Smooth muscle cell (in vitro differentiated cells): Measurements from ENCODE around the gene SCNN1A. TPM values are rescaled to one million over a fixed set of nuclear protein-coding genes. Genes with fewer than 3 reads are reported as not detected.

Experiments used
- DNase-seq: peaks from one replicate; lab custom pipeline; 2025; ENCODE audit not compliant: unreplicated experiment; lab: John Stamatoyannopoulos, UW
- H2AFZ ChIP-seq: fragments of 200-600 bp; sonication (generic); 2 replicates; pipeline ENCODE4 v1.6.0; 2016; ENCODE audit warnings: antibody characterized with exemption, low read depth, mild to moderate bottlenecking
- H3F3A ChIP-seq: fragments of 200-600 bp; sonication (generic); 2 replicates; pipeline ENCODE4 v1.6.0; 2017; ENCODE audit warnings: antibody characterized with exemption, low read depth
- H3K27ac ChIP-seq: fragments of 200-600 bp; sonication (generic); 2 replicates; pipeline ENCODE4 v1.5.1; 2016; ENCODE audit warnings: low read depth, mild to moderate bottlenecking
- H3K27me3 ChIP-seq: fragments of 200-600 bp; sonication (generic); 2 replicates; pipeline ENCODE4 v1.6.1; 2016; ENCODE audit warnings: low read depth, mild to moderate bottlenecking
- H3K36me3 ChIP-seq: fragments of 200-600 bp; sonication (generic); 2 replicates; pipeline ENCODE4 v1.5.1; 2016; ENCODE audit warnings: low read depth
- H3K4me1 ChIP-seq: fragments of 200-600 bp; sonication (generic); 2 replicates; pipeline ENCODE4 v1.5.1; 2016; ENCODE audit warnings: low read depth
- H3K4me2 ChIP-seq: fragments of 200-600 bp; sonication (generic); 2 replicates; pipeline ENCODE4 v1.6.0; 2016; ENCODE audit warnings: mild to moderate bottlenecking
- H3K4me3 ChIP-seq: fragments of 200-600 bp; sonication (generic); 2 replicates; pipeline ENCODE4 v1.5.1; 2016; ENCODE audit warnings: mild to moderate bottlenecking
- H3K79me2 ChIP-seq: fragments of 200-600 bp; sonication (generic); 2 replicates; pipeline ENCODE4 v1.6.0; 2016; ENCODE audit warnings: low read depth, mild to moderate bottlenecking
- H3K9ac ChIP-seq: fragments of 200-600 bp; sonication (generic); 2 replicates; pipeline ENCODE4 v1.6.0; 2016; ENCODE audit warnings: low read depth
- H3K9me3 ChIP-seq: fragments of 200-600 bp; sonication (generic); replicated peaks from 2 replicates; pipeline ENCODE4 v1.5.1; 2016; ENCODE audit warnings: low read depth
- H4K20me1 ChIP-seq: fragments of 200-600 bp; sonication (generic); 2 replicates; pipeline ENCODE4 v1.6.0; 2016; ENCODE audit warnings: low read depth
- CTCF ChIP-seq: fragments of 200-600 bp; sonication (generic); IDR thresholded peaks from 2 replicates; pipeline ENCODE4 v1.5.1; 2017; ENCODE audit warnings: borderline replicate concordance, mild to moderate bottlenecking, antibody characterized with exemption; ENCODE audit not compliant: insufficient read depth, poor library complexity, severe bottlenecking
- WGBS: methylation state at CpG from one replicate; pipeline ENCODE4 v1.1.7; 2016; ENCODE audit warnings: low lambda C conversion rate; 5-methylcytosine and 5-hydroxymethylcytosine counted together
- polyA plus RNA-seq: library from polyadenylated mRNA; unstranded; fragments of >200 nt; fragmentation: Nextera tagmentation; extraction: Ambion mirVana; gene quantifications from 2 replicates; pipeline ENCODE4 v1.2.1, GENCODE V29; 2016
- total RNA-seq: library from RNA; depleted of rRNA; stranded (reverse); fragments of >200 nt; gene quantifications from 2 replicates; pipeline ENCODE4 v1.2.3, GENCODE V29; 2014

The SCNN1A gene
- total and polyA plus RNA-seq, 2 experiments from 2014 or later: 0.57 to 1.3 TPM

DNA sequence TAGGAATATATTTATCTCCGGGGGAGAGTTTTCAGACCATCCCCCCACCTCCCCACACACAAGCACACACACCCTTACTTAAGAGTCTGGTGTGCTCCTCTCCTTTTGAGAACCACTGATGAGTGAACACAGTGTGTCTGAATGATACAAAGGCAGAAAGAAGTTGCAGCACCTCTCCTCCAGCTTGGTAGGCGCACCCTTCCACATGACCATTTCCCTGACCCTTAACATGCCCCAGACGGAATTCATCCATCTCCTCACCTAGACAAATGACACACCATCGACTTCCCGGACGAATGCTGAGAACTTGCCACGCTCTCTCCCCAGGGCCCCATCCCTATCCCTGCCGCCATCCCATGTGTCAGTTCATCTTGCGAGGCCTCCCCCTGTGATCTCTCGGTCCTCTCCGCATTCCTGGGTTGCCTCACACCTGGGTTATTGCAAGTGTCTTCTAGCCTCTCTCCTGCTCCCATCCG, 37.4 kb downstream of the SCNN1A start:
- Histone ChIP-seq H3K79me2 (peaks cover 75% of the 10 kb centered on the region), H3K9me3 (no peaks in the 10 kb centered on the region), H3K27me3 (no peaks in the 10 kb centered on the region), H3K4me3 (peak overlapping the region; percentile 2), H3K36me3 (no peaks in the 10 kb centered on the region), H2AFZ (no peak overlapping the region), H3F3A (peaks cover 38% of the 10 kb centered on the region), H4K20me1 (peaks cover 58% of the 10 kb centered on the region), H3K4me2 (peak overlapping the region; percentile 90), H3K27ac (peak overlapping the region; percentile 98), H3K9ac (peak overlapping the region; percentile 5), H3K4me1 (peaks cover 42% of the 10 kb centered on the region)
- TF ChIP-seq CTCF: no peak
- no peak for DNase-seq
- 49% methylated on average over 12 of the region's 12 CpGs for WGBS

GRCh38 chr12:6336889-6337853, 38.2 kb downstream of the SCNN1A start:
- TF ChIP-seq CTCF: no peak
- Histone ChIP-seq H3K79me2 (peaks cover 78% of the 10 kb centered on the region), H4K20me1 (peaks cover 66% of the 10 kb centered on the region), H3K36me3 (no peaks in the 10 kb centered on the region), H3K4me2 (peak overlapping the region; percentile 90), H3F3A (peaks cover 39% of the 10 kb centered on the region), H3K27me3 (no peaks in the 10 kb centered on the region), H3K9me3 (no peaks in the 10 kb centered on the region), H2AFZ (no peak overlapping the region), H3K9ac (peak overlapping the region; percentile 58), H3K4me3 (peak overlapping the region; percentile 39), H3K27ac (peak overlapping the region; percentile 98), H3K4me1 (peaks cover 37% of the 10 kb centered on the region)
- 33% methylated on average over 15 of the region's 15 CpGs for whole genome bisulfite sequencing
- DNase-seq: no peak

DNA sequence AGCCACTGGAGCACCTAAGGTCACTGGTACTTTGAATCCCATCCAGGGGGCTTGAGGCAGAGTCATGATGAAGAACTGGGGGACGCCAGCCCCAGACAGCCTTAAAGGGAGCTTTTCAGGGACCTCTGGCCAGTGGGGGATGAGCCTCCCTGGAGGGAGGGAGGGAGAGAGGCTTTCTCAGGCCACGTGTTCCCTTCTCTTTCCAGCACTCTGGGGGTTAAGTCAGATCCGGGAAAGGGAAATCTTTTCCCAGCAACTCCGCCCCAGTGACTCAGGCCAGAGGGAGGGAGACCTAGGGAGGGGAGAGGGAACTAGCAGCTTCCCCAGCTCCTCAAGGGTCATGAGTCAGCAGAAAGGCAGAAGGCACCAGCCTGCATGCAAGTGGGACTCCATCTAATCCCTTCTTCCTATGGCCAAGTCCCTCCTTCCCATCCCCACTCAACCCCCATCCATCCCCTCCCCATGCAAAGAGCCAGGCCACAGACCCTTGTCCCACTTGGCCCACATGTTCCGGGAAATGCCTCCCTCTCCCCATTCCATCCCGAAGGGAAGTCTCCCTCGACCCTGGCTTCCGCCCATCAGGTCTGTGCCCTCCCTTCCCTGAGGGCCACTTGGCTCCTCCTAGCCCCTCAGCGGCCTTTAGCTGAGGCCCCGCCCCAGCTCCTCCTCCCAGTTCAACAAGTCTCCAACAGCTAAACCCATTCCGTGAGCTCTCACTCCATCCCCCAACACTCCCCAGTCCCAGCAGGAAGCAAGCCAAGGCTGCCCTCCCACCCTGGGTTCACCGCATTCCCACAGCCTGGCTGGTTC, 39.1 kb downstream of the SCNN1A start:
- peaks cover 80% of the 10 kb centered on the region for H3K79me2 ChIP-seq
- H3K36me3 ChIP-seq: no peaks in the 10 kb centered on the region
- peak overlapping the region; percentile 87 for H3K9ac ChIP-seq
- TF ChIP-seq CTCF: no peak
- peak; percentile 79 for DNase-seq
- H3K4me1 ChIP-seq: peaks cover 35% of the 10 kb centered on the region
- H3F3A ChIP-seq: peaks cover 46% of the 10 kb centered on the region
- peaks cover 72% of the 10 kb centered on the region for H4K20me1 ChIP-seq
- no peak overlapping the region for H2AFZ ChIP-seq
- H3K4me2 ChIP-seq: peak overlapping the region; percentile 90
- 2% methylated on average over 10 of the region's 12 CpGs for WGBS
- H3K4me3 ChIP-seq: peak overlapping the region; percentile 42
- peak overlapping the region; percentile 98 for H3K27ac ChIP-seq
- no peaks in the 10 kb centered on the region for H3K9me3 ChIP-seq
- H3K27me3 ChIP-seq: no peaks in the 10 kb centered on the region
